Fibroblast of villous mesenchyme (primary cell): ENCODE measurements around the gene SLC35E1. TPM values are rescaled to one million over a fixed set of nuclear protein-coding genes. Genes with fewer than 3 reads are reported as not detected.
A peak's percentile ranks its signal among the peaks of the same experiment; 100 is the strongest.
"Not testable (repeated sequence)": the region's sequence is repeated elsewhere in the genome, so short reads cannot be mapped to it uniquely, and the experiment has no call there.

ENCODE experiments used
- DNase-seq: peaks from one replicate; pipeline ENCODE4 v3.0.0-alpha.2; 2010; ENCODE audit warnings: low read depth
- H3K4me3 ChIP-seq: 2 replicates; pipeline ENCODE4 v1.5.1; 2011; ENCODE audit warnings: low read depth, mild to moderate bottlenecking, low read length
- CTCF ChIP-seq: IDR thresholded peaks from 2 replicates; pipeline ENCODE4 v1.5.1; 2012; ENCODE audit warnings: low read depth, mild to moderate bottlenecking, low read length; ENCODE audit not compliant: insufficient read depth
- total RNA-seq: library from RNA; depleted of rRNA; stranded (reverse); fragments of >200 nt; gene quantifications from 2 replicates; pipeline ENCODE4 v1.2.3, GENCODE V29; 2012

Gene SLC35E1
- total RNA-seq, 1 donor: 46.2 TPM

- H3K4me3 ChIP-seq: no peak overlapping the region
- no peak for DNase-seq
- TF ChIP-seq CTCF: peak; percentile 22
Observed at GRCh38 chr19:16518483-16519229, 53.6 kb downstream of the SLC35E1 start.

GRCh38 chr19:16518061-16518460, 54.2 kb downstream of the SLC35E1 start:
- no peak overlapping the region for H3K4me3 ChIP-seq
- no peak for DNase-seq
- no peak for TF ChIP-seq CTCF

- H3K4me3 ChIP-seq: no peak overlapping the region
- no peak for TF ChIP-seq CTCF
- no peak for DNase-seq
Observed at GRCh38 chr19:16516923-16517610, 55.1 kb downstream of the SLC35E1 start.

- TF ChIP-seq CTCF: no peak
- no peak overlapping the region for H3K4me3 ChIP-seq
- no peak for DNase-seq
Observed at GRCh38 chr19:16516381-16516780, 55.8 kb downstream of the SLC35E1 start.

- no peak for TF ChIP-seq CTCF
- H3K4me3 ChIP-seq: no peak overlapping the region
- DNase-seq: no peak
Observed at GRCh38 chr19:16514383-16515019, 57.7 kb downstream of the SLC35E1 start.

- not testable (repeated sequence) for DNase-seq
Observed at GRCh38 chr19:16512611-16513010, 59.6 kb downstream of the SLC35E1 start.

GRCh38 chr19:16509141-16510061, 62.8 kb downstream of the SLC35E1 start:
- H3K4me3 ChIP-seq: no peak overlapping the region
- TF ChIP-seq CTCF: no peak
- peak; percentile 9 for DNase-seq

More at GRCh38 chr19:16512611-16513010, 59.6 kb downstream of the SLC35E1 start:
- H3K4me3 ChIP-seq: not testable (repeated sequence)
